Measurements from ENCODE around the gene LRRC3. TPM values are rescaled to one million over a fixed set of nuclear protein-coding genes. Genes with fewer than 3 reads are reported as not detected.

The LRRC3 gene
- polyA plus RNA-seq, 1 experiment = 0.10 TPM

DNA sequence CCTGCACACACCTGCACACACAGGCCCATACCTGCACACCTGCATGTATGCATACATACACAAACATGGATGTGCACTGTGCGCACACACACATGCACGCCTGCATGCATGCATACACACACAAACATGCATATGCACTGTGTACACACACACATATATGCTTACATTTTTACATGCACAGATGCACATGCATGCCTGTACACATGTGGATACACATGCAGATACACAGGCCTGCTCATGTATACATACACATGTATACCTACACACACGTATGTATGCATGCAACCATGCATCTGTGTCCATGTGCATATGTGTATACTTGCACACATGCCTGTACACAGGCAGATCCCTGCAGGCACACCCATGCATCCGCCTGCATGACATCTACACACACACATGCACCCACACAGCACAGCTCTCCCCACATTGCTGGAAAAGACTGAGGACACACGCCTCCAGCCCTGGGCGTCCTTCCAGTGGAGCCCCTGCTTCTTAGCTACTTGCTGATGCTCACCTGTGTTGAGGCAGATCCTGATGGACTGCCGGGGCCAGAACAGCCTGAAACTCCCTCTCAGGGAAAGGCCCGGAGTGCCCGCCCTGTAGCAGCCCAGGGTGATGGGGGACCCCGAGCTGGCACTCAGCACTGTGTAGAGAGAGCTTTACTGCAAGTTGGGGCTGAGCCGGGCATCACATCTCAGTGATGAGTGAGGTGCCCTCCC, 56.1 kb downstream of the LRRC3 start:
- POLR2A ChIA-PET = no interaction called here
- DNase-seq (ENCODE audit: low read depth, low spot score) = no peak
- H3K27ac ChIP-seq (ENCODE audit: low read depth, low read length) = no peak overlapping the region
- H3K27me3 ChIP-seq (ENCODE audit: control insufficient read depth, insufficient read depth, low read length) = no peaks in the 10 kb centered on the region
- H3K9me3 ChIP-seq (ENCODE audit: control insufficient read depth, insufficient read depth, low read length) = peaks cover 7% of the 10 kb centered on the region; the same call in 1 of the 2 replicates
- CTCF ChIA-PET = interaction anchor here (0.9 to 2.3 kb wide), 4 partner anchors 231 to 282 kb away, joined by 3 to 13 read pairs (median 6); no protein-coding TSS in a partner anchor
- no peak overlapping the region for H3K4me3 ChIP-seq (ENCODE audit: low read depth, low read length)
- TF ChIP-seq, protein P1, sequence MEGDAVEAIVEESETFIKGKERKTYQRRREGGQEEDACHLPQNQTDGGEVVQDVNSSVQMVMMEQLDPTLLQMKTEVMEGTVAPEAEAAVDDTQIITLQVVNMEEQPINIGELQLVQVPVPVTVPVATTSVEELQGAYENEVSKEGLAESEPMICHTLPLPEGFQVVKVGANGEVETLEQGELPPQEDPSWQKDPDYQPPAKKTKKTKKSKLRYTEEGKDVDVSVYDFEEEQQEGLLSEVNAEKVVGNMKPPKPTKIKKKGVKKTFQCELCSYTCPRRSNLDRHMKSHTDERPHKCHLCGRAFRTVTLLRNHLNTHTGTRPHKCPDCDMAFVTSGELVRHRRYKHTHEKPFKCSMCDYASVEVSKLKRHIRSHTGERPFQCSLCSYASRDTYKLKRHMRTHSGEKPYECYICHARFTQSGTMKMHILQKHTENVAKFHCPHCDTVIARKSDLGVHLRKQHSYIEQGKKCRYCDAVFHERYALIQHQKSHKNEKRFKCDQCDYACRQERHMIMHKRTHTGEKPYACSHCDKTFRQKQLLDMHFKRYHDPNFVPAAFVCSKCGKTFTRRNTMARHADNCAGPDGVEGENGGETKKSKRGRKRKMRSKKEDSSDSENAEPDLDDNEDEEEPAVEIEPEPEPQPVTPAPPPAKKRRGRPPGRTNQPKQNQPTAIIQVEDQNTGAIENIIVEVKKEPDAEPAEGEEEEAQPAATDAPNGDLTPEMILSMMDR (IDR thresholded peaks at IDR 0.05; ENCODE audit: low read depth, low read length) = no peak

Small RNA genes within 50 kb of the gene (small RNA-seq; reads per million reads assigned to genes)
- gene RF00285 (ENCODE audit: insufficient read length, low read depth) = not detected

Other genes with a start within 250 kb of the LRRC3 start
- 0.06 TPM in 1 of 2 replicates, not detected in the other for gene ICOSLG, start 214.6 kb upstream of the LRRC3 start, polyA plus RNA-seq (2011; rRNA removed)
- not detected in 2 replicates for gene DNMT3L, start 193.6 kb upstream of the LRRC3 start, polyA plus RNA-seq (2011; rRNA removed)
- gene AIRE, start 169.6 kb upstream of the LRRC3 start, polyA plus RNA-seq (2011; rRNA removed) = not detected in 2 replicates
- gene PFKL, start 155.5 kb upstream of the LRRC3 start, polyA plus RNA-seq (2011; rRNA removed) = 44.3 and 59.1 TPM in 2 replicates
- gene CFAP410, start 116.1 kb upstream of the LRRC3 start, polyA plus RNA-seq (2011; rRNA removed) = 3.7 and 7.1 TPM in 2 replicates
- not detected in 2 replicates for gene TRPM2, start 101.9 kb upstream of the LRRC3 start, polyA plus RNA-seq (2011; rRNA removed)
- gene KRTAP10-1, start 84.7 kb downstream of the LRRC3 start, polyA plus RNA-seq (2011; rRNA removed) = not detected in 2 replicates
- not detected in 2 replicates for gene KRTAP10-2, start 96.0 kb downstream of the LRRC3 start, polyA plus RNA-seq (2011; rRNA removed)
- not detected in 2 replicates for gene KRTAP10-3, start 103.3 kb downstream of the LRRC3 start, polyA plus RNA-seq (2011; rRNA removed)
- not detected in 2 replicates for gene KRTAP10-4, start 118.2 kb downstream of the LRRC3 start, polyA plus RNA-seq (2011; rRNA removed)
- gene KRTAP10-5, start 125.1 kb downstream of the LRRC3 start, polyA plus RNA-seq (2011; rRNA removed) = not detected in 2 replicates
- not detected in 2 replicates for gene KRTAP10-6, start 137.0 kb downstream of the LRRC3 start, polyA plus RNA-seq (2011; rRNA removed)
- gene KRTAP10-7, start 145.1 kb downstream of the LRRC3 start, polyA plus RNA-seq (2011; rRNA removed) = not detected in 2 replicates
- gene KRTAP10-8, start 156.6 kb downstream of the LRRC3 start, polyA plus RNA-seq (2011; rRNA removed) = not detected in 2 replicates
- not detected in 2 replicates for gene KRTAP10-9, start 171.6 kb downstream of the LRRC3 start, polyA plus RNA-seq (2011; rRNA removed)
- not detected in 2 replicates for gene KRTAP10-10, start 181.8 kb downstream of the LRRC3 start, polyA plus RNA-seq (2011; rRNA removed)
- not detected in 2 replicates for gene KRTAP10-11, start 190.9 kb downstream of the LRRC3 start, polyA plus RNA-seq (2011; rRNA removed)
- gene KRTAP12-4, start 199.1 kb downstream of the LRRC3 start, polyA plus RNA-seq (2011; rRNA removed) = not detected in 2 replicates
- not detected in 2 replicates for gene KRTAP12-3, start 202.4 kb downstream of the LRRC3 start, polyA plus RNA-seq (2011; rRNA removed)
- not detected in 2 replicates for gene KRTAP12-2, start 211.4 kb downstream of the LRRC3 start, polyA plus RNA-seq (2011; rRNA removed)
- not detected in 2 replicates for gene KRTAP12-1, start 226.7 kb downstream of the LRRC3 start, polyA plus RNA-seq (2011; rRNA removed)
- not detected in 2 replicates for gene KRTAP10-12, start 241.7 kb downstream of the LRRC3 start, polyA plus RNA-seq (2011; rRNA removed)

Measured in AG04450 (cell line).